ENCODE results near the gene OR52D1.

OR52D1 gene

GRCh38 chr11:5514841-5515240, 26.4 kb downstream of the OR52D1 start:
- no peak for DNase-seq

DNA sequence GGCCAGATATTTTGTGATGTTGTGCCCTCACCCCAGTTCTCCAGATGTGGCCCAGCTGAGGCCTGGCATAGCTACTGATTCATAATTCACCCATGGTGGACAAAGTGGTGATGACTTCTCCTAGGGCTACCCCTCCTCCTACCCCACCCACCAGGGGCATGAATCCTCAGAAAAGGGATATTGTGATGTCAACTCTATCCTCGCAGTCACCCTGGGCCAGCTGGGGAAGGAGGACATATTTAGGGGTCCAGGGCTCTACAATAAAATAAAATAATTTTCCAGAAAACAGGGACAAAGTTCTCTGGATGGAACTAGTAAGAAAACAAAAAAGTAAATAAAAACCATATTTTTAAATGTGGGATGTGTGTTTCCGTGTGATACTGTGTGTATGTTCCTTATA, 28.1 kb downstream of the OR52D1 start, which contains the start of gene UBQLNL:
UBQLNL (minus strand) TSS at position 101 of the 400 bp plus-strand sequence. CDS start 258 bp downstream, outside the sequence.
- no peak for DNase-seq

DNA sequence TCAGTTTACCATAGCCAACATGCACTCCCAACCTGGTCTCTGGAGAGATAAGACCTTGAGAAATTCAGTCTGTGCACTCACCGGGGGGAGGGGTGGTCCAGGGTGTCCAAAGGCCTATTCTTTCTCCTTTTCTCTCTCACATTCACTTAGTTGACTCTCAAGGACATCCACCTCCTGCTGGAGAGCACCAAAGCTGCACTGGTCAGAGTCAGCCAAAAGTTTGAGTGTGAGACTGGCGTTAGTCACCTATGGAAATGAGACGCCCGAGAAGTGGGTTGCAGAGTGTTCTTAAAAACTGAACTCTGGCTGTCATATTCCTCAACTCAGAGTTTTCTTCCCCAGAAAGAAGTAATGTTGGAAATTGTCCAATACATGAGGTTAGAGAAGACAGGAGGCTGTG, 33.1 kb downstream of the OR52D1 start:
- no peak for DNase-seq

- DNase-seq: no peak
Measured at GRCh38 chr11:5522308-5522707, 33.8 kb downstream of the OR52D1 start.

DNA sequence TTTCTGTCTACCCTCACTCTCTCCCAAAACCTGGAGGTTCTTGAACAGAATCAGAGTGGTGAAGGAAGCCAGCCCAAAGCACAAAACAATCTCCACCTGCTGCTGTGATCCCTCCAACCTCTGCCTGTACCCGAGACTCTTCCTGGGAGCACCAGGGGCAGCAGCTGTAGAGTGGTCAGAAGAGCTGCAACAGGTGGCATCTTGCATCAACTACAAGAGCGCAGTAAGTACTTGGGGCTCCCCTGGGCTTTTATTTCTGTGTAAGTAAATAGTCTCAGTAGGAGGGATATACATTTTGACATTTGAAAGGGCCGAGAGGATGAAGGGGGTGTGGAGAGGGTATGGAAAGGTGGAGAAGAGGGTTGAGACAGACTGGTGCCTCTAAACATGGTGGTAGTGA, 36.3 kb downstream of the OR52D1 start:
- no peak for DNase-seq

DNA sequence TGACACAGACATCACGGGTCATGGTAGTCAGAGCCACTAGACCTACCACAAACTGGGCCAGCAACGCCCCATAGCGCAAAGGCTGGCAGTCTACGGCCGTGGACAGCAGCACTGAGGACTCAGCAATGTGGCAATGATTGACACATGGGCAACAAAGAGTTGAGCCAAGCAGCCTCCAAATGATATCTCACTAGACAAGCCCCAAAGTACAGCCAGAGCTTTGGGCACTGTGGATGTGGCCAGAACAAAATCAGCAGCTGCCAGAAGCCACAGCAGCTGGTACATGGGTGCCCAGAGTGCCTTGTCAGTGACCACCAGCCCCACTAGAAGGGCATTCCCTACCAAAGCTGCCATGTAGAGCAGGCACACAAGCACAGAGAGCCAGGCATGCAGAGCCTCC, 39.2 kb downstream of the OR52D1 start:
- no peak for DNase-seq

GRCh38 chr11:5528495-5528894, 40.0 kb downstream of the OR52D1 start:
- no peak for DNase-seq

DNA sequence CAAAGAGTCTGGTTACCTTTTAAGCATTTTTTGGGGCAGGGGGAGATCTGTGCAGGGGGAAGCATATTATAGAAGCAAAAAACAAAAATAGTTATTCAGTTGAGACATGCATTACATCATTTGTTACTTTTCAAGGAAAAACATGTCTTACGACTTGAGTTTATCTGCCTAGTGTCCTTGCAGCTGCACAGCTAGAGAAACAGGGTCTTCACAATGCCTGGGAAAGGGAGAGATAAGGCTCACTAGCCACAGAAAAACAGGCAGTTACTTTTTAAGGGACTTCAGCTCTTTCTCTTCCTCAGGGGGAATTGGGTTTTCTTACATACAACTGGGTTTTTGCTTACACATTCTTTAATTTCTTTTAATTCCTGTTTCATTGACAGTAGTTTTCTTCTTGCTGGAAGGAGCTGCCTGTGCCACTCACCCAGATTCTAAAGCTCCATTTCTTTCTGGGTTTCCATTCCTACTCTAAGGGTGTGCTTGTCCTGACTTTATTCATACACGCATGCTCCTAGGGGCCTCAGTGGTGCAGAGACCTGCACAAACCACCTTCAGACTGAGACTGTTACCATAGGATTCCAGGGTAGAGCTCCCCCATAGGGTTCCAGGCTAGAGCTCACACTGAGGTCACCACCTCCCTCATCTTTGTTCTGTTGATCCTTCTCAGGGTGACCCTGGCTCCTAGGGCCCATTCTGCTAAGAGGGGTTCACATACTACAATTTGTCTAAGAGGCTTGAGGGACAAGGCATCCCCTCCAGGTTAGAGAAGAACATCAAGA, 42.8 kb downstream of the OR52D1 start:
- DNase-seq: no peak

- DNase-seq: no peak
Measured at GRCh38 chr11:5534046-5534445, 45.6 kb downstream of the OR52D1 start.

GRCh38 chr11:5536482-5536881, 48.0 kb downstream of the OR52D1 start:
- no peak for DNase-seq
